Activated CD8-positive, alpha-beta T cell treated with anti-CD3 and anti-CD28 coated beads for 36 hours (primary cell): Measurements from ENCODE around the gene COPZ1. TPM values are rescaled to one million over a fixed set of nuclear protein-coding genes. Genes with fewer than 3 reads are reported as not detected.

Experiments used
- ATAC-seq: fragments of 200-7000 bp; cut with Tn5 transposase; one replicate; pipeline ENCODE4 v1.10.0; 2021; ENCODE audit warnings: mild to moderate bottlenecking, moderate library complexity
- CTCF ChIA-PET: fragments of 350-600 bp; sonication (Branson Sonifier 250); formaldehyde crosslinking; loops from one replicate; lab custom pipeline; 2021; ENCODE audit warnings: antibody characterized with exemption; lab: Charles Lee
- POLR2A ChIA-PET: fragments of 350-600 bp; sonication (Branson Sonifier 250); formaldehyde crosslinking; loops from one replicate; lab custom pipeline; 2021; ENCODE audit warnings: antibody characterized with exemption; lab: Charles Lee
- DNase-seq: peaks from one replicate; pipeline ENCODE4 v3.0.0-alpha.2; 2020
- H3K27ac Mint-ChIP-seq: one replicate; pipeline ENCODE4 v1.8.0; 2021; ENCODE audit warnings: mild to moderate bottlenecking, mixed read lengths
- H3K27me3 Mint-ChIP-seq: one replicate; pipeline ENCODE4 v1.8.0; 2021; ENCODE audit warnings: mixed read lengths
- H3K36me3 Mint-ChIP-seq: one replicate; pipeline ENCODE4 v1.8.0; 2021; ENCODE audit warnings: low read depth, mixed read lengths
- H3K4me1 Mint-ChIP-seq: one replicate; pipeline ENCODE4 v1.8.0; 2021; ENCODE audit warnings: low read depth, mixed read lengths
- H3K4me3 Mint-ChIP-seq: one replicate; pipeline ENCODE4 v1.8.0; 2021; ENCODE audit warnings: mild to moderate bottlenecking, moderate library complexity, mixed read lengths
- H3K9me3 Mint-ChIP-seq: one replicate; pipeline ENCODE4 v1.8.0; 2021; ENCODE audit warnings: mixed read lengths
- CTCF ChIP-seq: fragments of 200-600 bp; IDR thresholded peaks from one replicate; pipeline ENCODE4 v1.8.0; 2022; ENCODE audit warnings: antibody characterized with exemption, mild to moderate bottlenecking
- intact Hi-C: fragments of 100-400 bp; cut with micrococcal nuclease; formaldehyde crosslinking; loops from one replicate; pipeline ENCODE4 v1.10.0; 2022
- total RNA-seq, 2 experiments: library from RNA; stranded (reverse); gene quantifications; one replicate each; pipeline ENCODE4 v1.2.3, GENCODE V29; 2021

The COPZ1 gene
- total RNA-seq, 2 experiments from 2014 or later: 75.8 to 78.4 TPM

GRCh38 chr12:54292083-54292930, 32.6 kb upstream of the COPZ1 start:
- DNase-seq (no peak), ATAC-seq (no peak)
- Mint-ChIP-seq H3K27ac (no peak overlapping the region), H3K4me3 (no peak overlapping the region), H3K36me3 (no peaks in the 10 kb centered on the region), H3K4me1 (no peaks in the 10 kb centered on the region), H3K27me3 (peaks cover 2% of the 10 kb centered on the region), H3K9me3 (no peaks in the 10 kb centered on the region)
- TF ChIP-seq CTCF: no peak
- CTCF ChIA-PET: interaction anchor here (0.6 to 9.7 kb wide), 18 partner anchors 8 to 751 kb away, joined by 3 to 117 read pairs (median 6); partner anchors contain the start of genes COPZ1 and NFE2
- POLR2A ChIA-PET: interaction anchor here (1.0 to 5.6 kb wide), 9 partner anchors 8 to 78 kb away, joined by 3 to 44 read pairs (median 4); partner anchors contain the start of genes CBX5, COPZ1 and HNRNPA1
- intact Hi-C loops: loop anchor here (5.0 kb wide), 2 partner anchors 70 to 90 kb away; partner anchors contain the start of genes GPR84 and ZNF385A

- Mint-ChIP-seq H3K36me3 (no peaks in the 10 kb centered on the region), H3K4me3 (no peak overlapping the region), H3K27me3 (peaks cover 4% of the 10 kb centered on the region), H3K27ac (no peak overlapping the region), H3K9me3 (no peaks in the 10 kb centered on the region), H3K4me1 (peaks cover 3% of the 10 kb centered on the region)
- TF ChIP-seq CTCF: no peak
- POLR2A ChIA-PET: interaction anchor here (1.2 to 5.6 kb wide), 8 partner anchors 9 to 68 kb away, joined by 3 to 44 read pairs (median 4); partner anchors contain the start of genes CBX5, COPZ1 and HNRNPA1
- CTCF ChIA-PET: interaction anchor here (0.7 to 9.7 kb wide), 15 partner anchors 9 to 151 kb away, joined by 3 to 117 read pairs (median 12); partner anchors contain the start of gene COPZ1
- DNase-seq (no peak), ATAC-seq (no peak)
- intact Hi-C loops: loop anchor here (5.0 kb wide), 2 partner anchors 69 to 89 kb away; partner anchors contain the start of genes GPR84 and ZNF385A
Observed at GRCh38 chr12:54292931-54293241, 32.0 kb upstream of the COPZ1 start.

GRCh38 chr12:54294152-54294952, 30.6 kb upstream of the COPZ1 start:
- H3K36me3 Mint-ChIP-seq: no peaks in the 10 kb centered on the region
- no peaks in the 10 kb centered on the region for H3K9me3 Mint-ChIP-seq
- H3K4me3 Mint-ChIP-seq: no peak overlapping the region
- TF ChIP-seq CTCF: peak; percentile 79
- intact Hi-C loops: loop anchor here (5.0 kb wide), 2 partner anchors 68 to 88 kb away; partner anchors contain the start of genes GPR84 and ZNF385A
- no peak overlapping the region for H3K27ac Mint-ChIP-seq
- CTCF ChIA-PET: interaction anchor here (0.6 to 9.7 kb wide), 25 partner anchors 8 to 145 kb away, joined by 3 to 117 read pairs (median 6); partner anchors contain the start of genes CBX5, COPZ1 and HNRNPA1
- peak; percentile 88 for ATAC-seq
- peaks cover 13% of the 10 kb centered on the region for H3K27me3 Mint-ChIP-seq
- POLR2A ChIA-PET: interaction anchor here (0.7 to 5.6 kb wide), 10 partner anchors 8 to 65 kb away, joined by 3 to 44 read pairs (median 4); partner anchors contain the start of genes CBX5, COPZ1 and HNRNPA1
- peaks cover 4% of the 10 kb centered on the region for H3K4me1 Mint-ChIP-seq
- peak; percentile 77 for DNase-seq

- no peak for TF ChIP-seq CTCF
- peaks cover 4% of the 10 kb centered on the region for H3K4me1 Mint-ChIP-seq
- peaks cover 20% of the 10 kb centered on the region for H3K27me3 Mint-ChIP-seq
- no peaks in the 10 kb centered on the region for H3K36me3 Mint-ChIP-seq
- ChIA-PET CTCF (interaction anchor here (0.6 to 9.7 kb wide), 19 partner anchors 8 to 145 kb away, joined by 3 to 117 read pairs (median 7); partner anchors contain the start of gene COPZ1), POLR2A (interaction anchor here (0.7 to 5.6 kb wide), 7 partner anchors 9 to 64 kb away, joined by 3 to 44 read pairs (median 4); partner anchors contain the start of genes CBX5 and HNRNPA1)
- H3K27ac Mint-ChIP-seq: no peak overlapping the region
- no peak for ATAC-seq
- H3K4me3 Mint-ChIP-seq: no peak overlapping the region
- H3K9me3 Mint-ChIP-seq: no peaks in the 10 kb centered on the region
- intact Hi-C loops: loop anchor here (5.0 kb wide), 2 partner anchors 67 to 87 kb away; partner anchors contain the start of genes GPR84 and ZNF385A
- DNase-seq: no peak
Observed at GRCh38 chr12:54294953-54295566, 29.9 kb upstream of the COPZ1 start.
